Pancreas (tissue), 10 donors: ENCODE data around the gene KCTD6. TPM values are rescaled to one million over a fixed set of nuclear protein-coding genes. Genes with fewer than 3 reads are reported as not detected.

Experiments
- ATAC-seq, 4 donors: fragments of 200-7000 bp; cut with Tn5 transposase; one replicate each; pipeline versions ENCODE4 v1.8.0 to v1.9.1; 2020; ENCODE audit warnings: mild to moderate bottlenecking in 4 of 4, moderate library complexity in 4 of 4
- DNase-seq, 6 donors: peaks; one replicate each; pipeline ENCODE4 v3.0.0-alpha.2; 2020
- FAIRE-seq: peaks from 2 replicates; lab custom pipeline; 2012; peaks lifted over from hg19 to GRCh38; lab: Jason Lieb, UNC
- H3K27ac ChIP-seq, 4 donors: fragments of 200-600 bp; sonication (generic); 1 replicate in 3 of 4; 2 replicates in 1 of 4; pipeline versions ENCODE4 v1.5.0 to v1.8.0; 2020
- H3K27me3 ChIP-seq, 4 donors: fragments of 200-600 bp; one replicate each; pipeline ENCODE4 v1.8.0; 2021
- H3K36me3 ChIP-seq, 3 donors: fragments of 200-600 bp; sonication (generic) in 1 of 3; one replicate each; pipeline versions ENCODE4 v1.5.0 to v1.8.0; 2020 to 2021
- H3K4me1 ChIP-seq, 3 donors: fragments of 200-600 bp; one replicate each; pipeline ENCODE4 v1.8.0; 2021
- H3K4me3 ChIP-seq, 4 donors: fragments of 200-600 bp; sonication (generic) in 2 of 4; one replicate each; pipeline versions ENCODE4 v1.5.0 to v1.8.0; 2020 to 2021
- H3K9me3 ChIP-seq, 4 donors: fragments of 200-600 bp; one replicate each; pipeline ENCODE4 v1.8.0; 2021
- WGBS, 2 donors: extraction: QIAGEN DNeasy Blood & Tissue Kit; methylation state at CpG; one replicate each; pipeline ENCODE4 v1.1.7; 2013; 5-methylcytosine and 5-hydroxymethylcytosine counted together
- intact Hi-C, 3 donors: fragments of 100-400 bp; cut with DNase I; formaldehyde crosslinking; loops; one replicate each; pipeline versions ENCODE4 v1.11.1 to v1.14.2; 2022
- polyA plus RNA-seq, 2 donors: library from polyadenylated mRNA; stranded (reverse); fragments of 200-250 nt; gene quantifications; one replicate each; pipeline ENCODE4 v1.2.3, GENCODE V29; 2013
- total RNA-seq, 6 donors: library from RNA; stranded (reverse); fragmentation: NEBNext Ultra II Directional in 4 of 6; extraction: Animal tissue kit (Norgen Biotek cat#: 25700) in 4 of 6; gene quantifications; one replicate each; pipeline versions ENCODE4 v1.2.1 to v1.2.4, GENCODE V29; 2021 to 2023
- TF ChIP-seq, protein P1 (sequence below), 4 donors: fragments of 200-600 bp; sonication (generic) in 3 of 4; IDR thresholded peaks; one replicate each; pipeline versions ENCODE4 v1.5.0 to v1.8.0; 2021; ENCODE audit warnings: antibody characterized with exemption in 4 of 4
- donor health status: healthy with polysubstance abuse.
- donor health status: DM: no; HTN: no; CAD: no; lungs with moderate emphysema.
- donor health status: DM: no; HTN: no; CAD: no.
- donor health status: control.
- donor health status: control.
- donor health status: Bipolar disorder and iron deficiency.
- donor health status: DM: yes; HTN: yes; CAD: no.
- donor health status: DM: no; HTN: no; CAD: no.
- donor health status: DM: no; HTN: no; CAD: no.
- donor health status: DM: yes; HTN: yes; CAD: no.

KCTD6 gene
- total and polyA plus RNA-seq, 8 donors = 2.2 to 13.8 (median 4.4) TPM

DNA sequence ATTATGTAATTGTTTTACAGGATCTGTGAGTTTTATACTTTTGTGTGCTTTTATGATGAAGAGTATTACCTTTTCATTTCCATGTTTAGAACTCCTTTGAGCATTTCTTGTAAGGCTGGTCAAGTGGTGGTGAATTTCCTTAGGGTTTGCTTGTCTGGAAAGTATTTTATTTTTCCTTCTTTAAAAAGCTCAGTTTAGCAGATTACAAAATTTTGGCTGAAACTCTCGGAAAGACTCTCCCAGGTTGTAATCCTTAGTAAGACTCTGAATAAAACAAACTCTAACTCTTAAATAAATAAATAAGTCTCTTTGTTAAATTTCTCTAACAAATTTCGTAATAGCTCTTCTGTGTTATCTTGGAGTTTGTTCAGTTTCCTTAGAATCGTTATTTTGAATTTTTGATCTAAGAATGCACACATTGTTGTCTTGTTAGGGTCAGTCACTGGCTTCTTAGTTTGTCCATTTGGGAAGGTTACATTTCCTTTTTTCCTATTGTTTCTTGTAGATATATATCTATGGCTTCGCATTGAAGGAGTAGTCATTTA lies 59.8 kb downstream of the KCTD6 start:
- Histone ChIP-seq H3K4me1 (no peaks in the 10 kb centered on the region), H3K27me3 (no peaks in the 10 kb centered on the region), H3K9me3 (no peaks in the 10 kb centered on the region), H3K27ac (no peak overlapping the region), H3K36me3 (no peaks in the 10 kb centered on the region), H3K4me3 (no peak overlapping the region)
- no peak for FAIRE-seq
- TF ChIP-seq, protein P1, sequence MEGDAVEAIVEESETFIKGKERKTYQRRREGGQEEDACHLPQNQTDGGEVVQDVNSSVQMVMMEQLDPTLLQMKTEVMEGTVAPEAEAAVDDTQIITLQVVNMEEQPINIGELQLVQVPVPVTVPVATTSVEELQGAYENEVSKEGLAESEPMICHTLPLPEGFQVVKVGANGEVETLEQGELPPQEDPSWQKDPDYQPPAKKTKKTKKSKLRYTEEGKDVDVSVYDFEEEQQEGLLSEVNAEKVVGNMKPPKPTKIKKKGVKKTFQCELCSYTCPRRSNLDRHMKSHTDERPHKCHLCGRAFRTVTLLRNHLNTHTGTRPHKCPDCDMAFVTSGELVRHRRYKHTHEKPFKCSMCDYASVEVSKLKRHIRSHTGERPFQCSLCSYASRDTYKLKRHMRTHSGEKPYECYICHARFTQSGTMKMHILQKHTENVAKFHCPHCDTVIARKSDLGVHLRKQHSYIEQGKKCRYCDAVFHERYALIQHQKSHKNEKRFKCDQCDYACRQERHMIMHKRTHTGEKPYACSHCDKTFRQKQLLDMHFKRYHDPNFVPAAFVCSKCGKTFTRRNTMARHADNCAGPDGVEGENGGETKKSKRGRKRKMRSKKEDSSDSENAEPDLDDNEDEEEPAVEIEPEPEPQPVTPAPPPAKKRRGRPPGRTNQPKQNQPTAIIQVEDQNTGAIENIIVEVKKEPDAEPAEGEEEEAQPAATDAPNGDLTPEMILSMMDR (IDR thresholded peaks at IDR 0.05) = no peak
- intact Hi-C loops = no loop called here
- no peak for DNase-seq
- no peak for ATAC-seq
- WGBS, 2 donors = 77 to 83% methylated on average over 4 of the region's 4 CpGs

Other genes starting within 250 kb of the KCTD6 start
- gene RPP14, start 185.9 kb upstream of the KCTD6 start, total RNA-seq = 1 to 10 TPM; 5.0 to 7.7 (median 6.7) TPM
- 1 to 10 TPM; 5.0 to 8.1 TPM for gene RPP14, start 185.9 kb upstream of the KCTD6 start, polyA plus RNA-seq
- gene HTD2, start 185.6 kb upstream of the KCTD6 start, total RNA-seq = 1 to 10 TPM; 2.6 to 4.4 (median 3.5) TPM
- gene HTD2, start 185.6 kb upstream of the KCTD6 start, polyA plus RNA-seq = 1 to 10 TPM in 1 of 2 donors, under 1 TPM in 1; 0.68 to 5.5 TPM
- gene PXK, start 159.2 kb upstream of the KCTD6 start, total RNA-seq = 10 to 100 TPM in 1 of 6 donors, 1 to 10 TPM in 5; 6.1 to 11.2 (median 7.9) TPM
- gene PXK, start 159.2 kb upstream of the KCTD6 start, polyA plus RNA-seq = 1 to 10 TPM; 3.2 to 6.2 TPM
- gene PDHB, start 58.3 kb upstream of the KCTD6 start, total RNA-seq = 10 to 100 TPM; 17.7 to 26.8 (median 23.9) TPM
- gene PDHB, start 58.3 kb upstream of the KCTD6 start, polyA plus RNA-seq = 10 to 100 TPM; 31.1 to 44.9 TPM
- 10 to 100 TPM in 1 of 6 donors, 1 to 10 TPM in 5; 1.3 to 13.3 (median 7.1) TPM for gene ACOX2, start 45.1 kb downstream of the KCTD6 start, total RNA-seq
- gene ACOX2, start 45.1 kb downstream of the KCTD6 start, polyA plus RNA-seq = 10 to 100 TPM in 1 of 2 donors, 1 to 10 TPM in 1; 7.9 to 11.3 TPM
- 1 to 10 TPM; 1.7 to 8.0 (median 5.2) TPM for gene FAM107A, start 85.3 kb downstream of the KCTD6 start, total RNA-seq
- gene FAM107A, start 85.3 kb downstream of the KCTD6 start, polyA plus RNA-seq = 10 to 100 TPM in 1 of 2 donors, 1 to 10 TPM in 1; 6.9 to 21.0 TPM
- under 1 TPM; 0.32 to 0.73 (median 0.58) TPM for gene FAM3D, start 174.7 kb downstream of the KCTD6 start, total RNA-seq
- 1 to 10 TPM in 1 of 2 donors, under 1 TPM in 1; 0.68 to 2.1 TPM for gene FAM3D, start 174.7 kb downstream of the KCTD6 start, polyA plus RNA-seq